Fibroblast of mammary gland (primary cell): ENCODE measurements around the gene F11R.

Experiments used
- DNase-seq: peaks from one replicate; pipeline ENCODE4 v3.0.0-alpha.2; 2010; ENCODE audit warnings: low read depth
- H3K4me3 ChIP-seq: 2 replicates; pipeline ENCODE4 v1.5.1; 2011; ENCODE audit warnings: low read depth, mild to moderate bottlenecking, low read length, moderate library complexity; ENCODE audit not compliant: control insufficient read depth
- CTCF ChIP-seq: conservative IDR thresholded peaks from 2 replicates; pipeline ENCODE4 v1.5.1; 2011; ENCODE audit warnings: low read depth, low read length, inconsistent platforms; ENCODE audit not compliant: control insufficient read depth, insufficient read depth

The F11R gene

GRCh38 chr1:160985723-160986122, 35.2 kb downstream of the F11R start:
- H3K4me3 ChIP-seq, result no peak overlapping the region
- TF ChIP-seq CTCF, result no peak

GRCh38 chr1:160981584-160982411, 39.2 kb downstream of the F11R start:
- no peak for DNase-seq
- H3K4me3 ChIP-seq, result no peak overlapping the region
- TF ChIP-seq CTCF, result no peak

More at GRCh38 chr1:160985723-160986122, 35.2 kb downstream of the F11R start:
- DNase-seq, result no peak

- TF ChIP-seq CTCF, result no peak
- H3K4me3 ChIP-seq, result no peak overlapping the region
- DNase-seq, result no peak
Observed at GRCh38 chr1:160979286-160979685, 41.7 kb downstream of the F11R start.

- no peak for DNase-seq
- H3K4me3 ChIP-seq, result no peak overlapping the region
- TF ChIP-seq CTCF, result no peak
Observed at GRCh38 chr1:160978510-160978927, 42.4 kb downstream of the F11R start.

GRCh38 chr1:160975026-160975425, 45.9 kb downstream of the F11R start:
- H3K4me3 ChIP-seq, result no peak overlapping the region
- no peak for TF ChIP-seq CTCF
- no peak for DNase-seq

GRCh38 chr1:160973491-160973890, 47.5 kb downstream of the F11R start:
- no peak for TF ChIP-seq CTCF
- no peak overlapping the region for H3K4me3 ChIP-seq
- no peak for DNase-seq
